Mesothelial cell of epicardium (in vitro differentiated cells): ENCODE data around the gene ZSWIM3. TPM values are rescaled to one million over a fixed set of nuclear protein-coding genes. Genes with fewer than 3 reads are reported as not detected.
A peak's percentile ranks its signal among the peaks of the same experiment; 100 is the strongest.
"Not testable (repeated sequence)": the region's sequence is repeated elsewhere in the genome, so short reads cannot be mapped to it uniquely, and the experiment has no call there.

Experiments
- DNase-seq, 2 experiments: peaks; one replicate each; pipeline ENCODE4 v3.0.0; 2021; ENCODE audit warnings: low spot score in 2 of 2; ENCODE audit not compliant: unreplicated experiment in 2 of 2
- H3K27ac Mint-ChIP-seq: 2 replicates; pipeline ENCODE4 v1.8.0; 2021; ENCODE audit warnings: mixed read lengths
- H3K27me3 Mint-ChIP-seq: 2 replicates; pipeline ENCODE4 v1.8.0; 2021; ENCODE audit warnings: low read depth, mixed read lengths
- H3K36me3 Mint-ChIP-seq: 2 replicates; pipeline ENCODE4 v1.8.0; 2021; ENCODE audit warnings: mixed read lengths
- H3K4me1 Mint-ChIP-seq: 2 replicates; pipeline ENCODE4 v1.8.0; 2021; ENCODE audit warnings: mixed read lengths
- H3K4me3 Mint-ChIP-seq: 2 replicates; pipeline ENCODE4 v1.8.0; 2021; ENCODE audit warnings: mild to moderate bottlenecking, moderate library complexity, mixed read lengths
- H3K9me3 Mint-ChIP-seq: 2 replicates; pipeline ENCODE4 v1.8.0; 2021; ENCODE audit warnings: mixed read lengths
- total RNA-seq: library from RNA; stranded (reverse); gene quantifications from 3 replicates; pipeline ENCODE4 v1.2.1, GENCODE V29; 2021
- TF ChIP-seq, protein P1 (sequence below): fragments of 200-600 bp; sonication (generic); IDR thresholded peaks from one replicate; pipeline ENCODE4 v1.5.0; 2021; ENCODE audit warnings: antibody characterized with exemption; ENCODE audit not compliant: unreplicated experiment

Gene ZSWIM3
- total RNA-seq, 1 donor from 2014 or later, result 4.6 TPM

- DNase-seq, result no peak
- Mint-ChIP-seq H3K4me3 (no peak overlapping the region), H3K4me1 (peaks cover 14% of the 10 kb centered on the region), H3K27me3 (peaks cover 20% of the 10 kb centered on the region), H3K27ac (no peak overlapping the region), H3K36me3 (no peaks in the 10 kb centered on the region), H3K9me3 (no peaks in the 10 kb centered on the region)
- TF ChIP-seq, protein P1, sequence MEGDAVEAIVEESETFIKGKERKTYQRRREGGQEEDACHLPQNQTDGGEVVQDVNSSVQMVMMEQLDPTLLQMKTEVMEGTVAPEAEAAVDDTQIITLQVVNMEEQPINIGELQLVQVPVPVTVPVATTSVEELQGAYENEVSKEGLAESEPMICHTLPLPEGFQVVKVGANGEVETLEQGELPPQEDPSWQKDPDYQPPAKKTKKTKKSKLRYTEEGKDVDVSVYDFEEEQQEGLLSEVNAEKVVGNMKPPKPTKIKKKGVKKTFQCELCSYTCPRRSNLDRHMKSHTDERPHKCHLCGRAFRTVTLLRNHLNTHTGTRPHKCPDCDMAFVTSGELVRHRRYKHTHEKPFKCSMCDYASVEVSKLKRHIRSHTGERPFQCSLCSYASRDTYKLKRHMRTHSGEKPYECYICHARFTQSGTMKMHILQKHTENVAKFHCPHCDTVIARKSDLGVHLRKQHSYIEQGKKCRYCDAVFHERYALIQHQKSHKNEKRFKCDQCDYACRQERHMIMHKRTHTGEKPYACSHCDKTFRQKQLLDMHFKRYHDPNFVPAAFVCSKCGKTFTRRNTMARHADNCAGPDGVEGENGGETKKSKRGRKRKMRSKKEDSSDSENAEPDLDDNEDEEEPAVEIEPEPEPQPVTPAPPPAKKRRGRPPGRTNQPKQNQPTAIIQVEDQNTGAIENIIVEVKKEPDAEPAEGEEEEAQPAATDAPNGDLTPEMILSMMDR, result no peak
Observed at GRCh38 chr20:45827712-45828111, 29.7 kb upstream of the ZSWIM3 start.

DNA sequence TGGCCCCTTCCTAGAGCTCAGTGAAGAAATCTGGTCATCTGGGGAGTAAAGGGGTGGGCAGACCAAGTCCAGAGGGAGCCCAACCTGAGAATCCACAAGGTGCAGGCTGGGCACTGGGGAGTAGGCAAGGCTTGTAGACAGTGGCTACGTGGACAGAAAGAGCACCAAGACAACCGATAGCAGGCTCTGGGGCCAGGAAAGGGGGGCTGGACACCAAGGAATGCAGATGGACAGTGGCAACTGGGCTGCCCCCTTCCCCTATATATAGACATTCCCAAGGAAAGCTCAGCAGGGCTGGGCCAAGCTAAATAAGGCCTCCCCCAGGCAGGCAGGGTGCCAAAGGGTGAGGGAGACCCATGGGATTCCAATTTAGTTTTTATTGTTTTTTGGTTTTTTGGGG, 28.8 kb upstream of the ZSWIM3 start:
- Mint-ChIP-seq H3K4me3 (no peak overlapping the region), H3K27ac (no peak overlapping the region), H3K4me1 (peaks cover 20% of the 10 kb centered on the region), H3K9me3 (no peaks in the 10 kb centered on the region), H3K27me3 (peaks cover 13% of the 10 kb centered on the region), H3K36me3 (no peaks in the 10 kb centered on the region)
- DNase-seq, result no peak
- TF ChIP-seq, protein P1, result no peak

DNA sequence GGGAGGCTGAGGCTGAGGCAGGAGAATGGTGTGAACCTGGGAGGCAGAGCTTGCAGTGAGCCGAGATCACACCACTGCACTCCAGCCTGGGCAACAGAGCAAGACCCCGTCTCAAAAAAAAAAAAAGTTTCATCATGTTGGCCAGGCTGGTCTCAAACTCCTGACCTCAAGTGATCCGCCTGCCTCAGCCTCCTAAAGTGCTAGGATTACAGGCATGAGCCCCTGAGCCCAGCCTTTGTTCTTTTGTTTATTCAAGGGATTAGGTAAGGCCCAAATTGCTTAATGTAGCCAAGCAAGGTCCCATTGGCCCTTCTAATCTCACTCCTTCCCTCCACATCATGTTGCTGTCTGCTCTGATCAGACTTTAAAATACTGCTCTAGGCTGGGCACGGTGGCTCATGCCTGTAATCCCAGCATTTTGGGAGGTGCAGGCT, 27.7 kb upstream of the ZSWIM3 start:
- DNase-seq, H3K36me3 Mint-ChIP-seq, H3K4me3 Mint-ChIP-seq, H3K9me3 Mint-ChIP-seq, H3K27me3 Mint-ChIP-seq, H3K27ac Mint-ChIP-seq: not testable (repeated sequence)
- H3K4me1 Mint-ChIP-seq, result peaks cover 20% of the 10 kb centered on the region

DNA sequence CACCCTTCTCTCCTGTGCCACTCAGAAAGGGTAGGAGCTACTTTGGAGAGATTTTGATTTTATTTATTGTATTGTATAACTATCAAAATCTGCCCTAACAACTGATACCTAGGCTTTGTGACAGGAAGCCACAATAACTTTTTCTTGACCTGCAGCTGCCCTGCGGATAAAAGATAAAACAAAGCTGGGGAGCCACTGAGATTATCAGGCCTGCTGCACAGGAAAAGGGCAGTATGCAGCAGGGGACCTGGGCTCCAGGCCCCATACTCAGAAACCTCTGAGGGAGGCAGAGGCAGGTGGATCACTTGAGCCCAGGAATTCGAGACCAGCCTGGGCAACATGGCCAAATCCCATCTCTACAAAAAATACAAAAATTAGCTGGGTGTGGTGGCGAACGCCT, 24.8 kb upstream of the ZSWIM3 start:
- TF ChIP-seq, protein P1, result no peak
- H3K4me1 Mint-ChIP-seq, result peaks cover 26% of the 10 kb centered on the region
- no peaks in the 10 kb centered on the region for H3K36me3 Mint-ChIP-seq
- H3K4me3 Mint-ChIP-seq, result peak overlapping the region; percentile 75
- H3K27me3 Mint-ChIP-seq, result no peaks in the 10 kb centered on the region
- no peak overlapping the region for H3K27ac Mint-ChIP-seq
- DNase-seq, result no peak
- no peaks in the 10 kb centered on the region for H3K9me3 Mint-ChIP-seq

DNA sequence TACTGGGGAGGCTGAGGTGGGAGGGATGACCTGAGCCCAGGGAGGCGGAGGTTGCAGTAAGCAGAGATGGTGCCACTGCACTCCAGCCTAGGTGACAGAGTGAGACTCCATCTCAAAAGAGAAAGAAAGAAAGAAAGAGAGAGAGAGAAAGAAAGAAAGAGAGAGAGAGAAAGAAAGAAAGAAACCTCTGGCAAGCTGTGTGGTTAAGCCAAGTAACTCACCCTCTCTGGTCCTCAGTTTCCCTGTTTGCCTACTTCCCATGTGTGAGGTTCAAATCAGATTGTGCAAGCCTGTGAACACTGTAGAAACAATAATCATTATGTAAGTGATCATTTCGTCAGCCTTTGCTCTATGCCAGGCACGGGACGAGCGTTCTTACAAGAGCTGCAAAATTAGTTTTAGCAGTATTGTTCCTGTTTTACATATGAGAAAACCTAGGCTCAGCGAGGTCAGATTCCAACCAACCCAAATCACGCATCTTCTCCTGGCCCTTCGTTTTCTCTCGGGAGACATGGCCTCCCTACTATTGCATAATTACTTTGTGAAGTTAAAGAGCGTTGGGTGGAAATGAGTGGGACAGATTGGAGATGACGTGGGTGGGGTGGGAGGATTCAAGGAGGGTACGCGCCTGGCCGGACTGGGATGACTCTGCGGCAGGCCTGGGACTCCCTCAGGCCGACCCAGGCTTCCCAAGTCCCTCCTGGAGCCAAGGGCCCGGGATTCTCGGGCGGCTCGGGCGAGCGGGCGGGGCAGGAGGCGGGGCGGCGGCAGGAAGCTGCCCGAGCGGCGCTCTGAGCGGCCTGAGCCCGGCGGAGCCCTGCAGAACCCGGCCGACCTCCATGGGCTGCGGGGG, 24.2 kb upstream of the ZSWIM3 start, which contains the start of gene SNX21:
Gene SNX21 (plus strand): TSS at position 770 of the 853 bp plus-strand sequence. CDS start 121 bp downstream, outside the sequence.
- TF ChIP-seq, protein P1, result no peak
- no peaks in the 10 kb centered on the region for H3K27me3 Mint-ChIP-seq
- H3K27ac Mint-ChIP-seq, result peak within 1 kb of the TSS; percentile 80
- peak within 1 kb of the TSS; percentile 75 for H3K4me3 Mint-ChIP-seq
- H3K4me1 Mint-ChIP-seq, result peaks cover 25% of the 10 kb centered on the region
- peak; percentile 59 to 75 for DNase-seq
- no peaks in the 10 kb centered on the region for H3K36me3 Mint-ChIP-seq
- H3K9me3 Mint-ChIP-seq, result no peaks in the 10 kb centered on the region
